UCSD-AML1 (cell line): ENCODE data around the gene PDCD1LG2.

ENCODE experiments used
- DNase-seq: peaks from one replicate; lab custom pipeline; 2025; ENCODE audit not compliant: unreplicated experiment; lab: John Stamatoyannopoulos, UW

The PDCD1LG2 gene

DNA sequence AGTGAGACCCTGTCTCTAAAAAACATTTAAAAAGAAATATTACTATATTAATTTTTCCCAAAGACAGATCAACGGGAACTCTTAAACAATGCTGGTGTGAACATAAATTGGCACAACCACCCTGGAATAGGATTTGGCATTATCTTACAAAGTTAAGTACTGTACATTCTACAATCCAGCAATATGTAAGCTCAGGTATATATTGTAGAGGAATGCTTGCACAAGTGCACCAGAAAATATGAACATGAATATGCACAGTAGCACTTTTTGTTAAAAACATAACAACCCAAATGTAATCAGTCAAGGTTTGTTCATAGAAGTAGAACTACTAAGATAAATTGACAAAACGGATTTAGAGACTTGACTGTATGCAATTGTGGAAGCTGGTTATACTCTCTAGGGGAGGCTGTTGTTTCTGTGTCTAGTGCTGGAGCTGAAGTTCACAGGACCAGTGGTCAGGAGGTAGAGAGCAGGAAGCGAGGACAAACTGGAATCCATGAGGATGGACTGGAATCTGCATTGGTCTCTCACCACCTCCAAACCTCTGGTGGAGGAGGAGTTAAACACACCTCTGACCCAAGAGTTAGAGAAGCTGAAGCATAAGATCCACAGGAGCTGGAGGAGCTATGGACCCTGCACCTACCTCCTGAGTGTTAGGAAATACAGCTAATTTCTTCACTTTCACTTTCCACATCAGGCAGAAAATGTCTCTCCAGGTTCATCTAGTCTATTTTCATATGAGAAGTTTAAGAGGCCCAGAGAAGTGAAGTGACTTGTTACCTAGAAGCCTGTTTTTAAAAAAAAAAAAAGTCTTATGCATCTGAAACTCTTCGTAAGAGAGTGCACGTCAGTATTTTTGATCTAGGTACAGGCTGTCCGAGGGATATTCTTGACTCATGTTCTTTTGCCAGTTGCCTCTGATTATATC is 98.2 kb downstream of the PDCD1LG2 start:
- DNase-seq: peak; percentile 26

- no peak for DNase-seq
Measured at GRCh38 chr9:5609226-5609596, 98.9 kb downstream of the PDCD1LG2 start.

- no peak for DNase-seq
Measured at GRCh38 chr9:5610491-5610890, 100.2 kb downstream of the PDCD1LG2 start.

DNA sequence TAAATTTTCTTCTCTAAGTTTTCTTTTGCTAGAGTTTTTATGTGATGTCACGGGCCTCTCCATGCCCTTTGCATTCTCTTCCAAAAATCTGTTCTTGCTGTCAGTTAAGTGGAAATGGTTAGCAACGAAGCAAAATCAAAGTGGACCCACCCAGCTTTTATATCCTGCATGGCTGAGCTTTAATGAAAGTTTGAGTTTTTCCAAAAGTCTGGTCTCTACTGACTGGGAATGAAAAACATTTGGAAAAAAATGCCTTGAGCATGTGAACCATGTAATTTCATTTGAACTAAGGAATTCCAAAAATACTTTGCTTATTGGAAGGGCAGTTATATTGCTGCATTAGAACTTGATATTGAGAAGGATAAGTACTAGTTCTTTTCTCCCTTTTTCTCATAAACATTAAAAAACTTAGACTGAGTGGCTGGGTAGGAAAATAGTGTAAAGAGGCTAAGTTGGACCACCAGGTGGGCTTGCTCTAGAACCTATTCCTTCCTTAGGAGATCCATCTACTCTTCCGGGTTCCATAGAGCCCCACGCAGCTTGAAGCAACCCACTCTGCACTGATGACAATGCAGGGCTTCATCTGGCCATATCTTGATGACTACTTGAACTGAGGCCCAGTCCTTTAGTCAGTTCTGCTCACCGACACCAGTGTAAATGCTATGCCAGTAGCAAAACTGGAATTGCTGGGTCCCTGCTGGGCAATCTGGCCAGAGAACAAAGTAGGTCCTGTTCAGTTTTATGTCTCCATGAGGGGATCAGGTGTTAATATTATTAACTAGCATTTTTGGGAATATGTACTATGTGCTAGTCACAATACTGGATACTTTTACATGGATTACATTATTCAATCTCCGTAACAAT is 101.2 kb downstream of the PDCD1LG2 start:
- no peak for DNase-seq

DNA sequence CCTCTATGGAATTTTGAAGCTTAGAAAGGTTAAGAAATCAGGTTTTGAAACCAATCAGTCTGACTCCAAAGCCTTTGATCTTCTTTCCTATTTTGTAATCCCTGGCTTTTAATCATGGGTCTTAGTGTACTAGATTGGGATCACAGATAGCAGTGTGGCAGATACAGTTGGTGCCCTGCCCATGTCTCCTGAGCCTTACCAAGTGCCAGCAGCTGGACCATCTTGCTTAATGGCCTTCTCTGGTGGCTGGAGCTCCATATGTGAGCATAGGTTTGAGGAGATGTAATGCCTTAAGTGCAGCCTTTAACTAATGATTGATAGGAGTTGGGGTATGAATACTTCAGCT is 101.8 kb downstream of the PDCD1LG2 start:
- no peak for DNase-seq

DNA sequence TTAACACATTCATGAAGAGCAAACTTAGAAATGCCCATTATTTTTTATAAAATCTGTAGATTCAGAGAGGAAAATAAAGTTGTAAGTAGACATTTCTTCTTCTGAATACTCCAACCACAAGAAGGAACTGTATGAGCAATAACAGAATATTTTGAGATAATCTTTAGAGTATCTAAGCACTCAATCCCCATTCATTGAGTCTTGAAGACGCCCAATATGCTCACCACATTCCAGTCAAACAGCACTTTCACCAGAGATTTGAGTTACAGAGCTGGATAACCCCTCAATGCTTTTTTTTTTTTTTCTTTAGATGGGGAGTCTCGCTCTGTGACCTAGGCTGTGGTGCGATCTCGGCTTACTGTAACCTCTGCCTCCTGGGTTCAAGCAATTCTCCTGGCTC is 103.9 kb downstream of the PDCD1LG2 start:
- no peak for DNase-seq

DNA sequence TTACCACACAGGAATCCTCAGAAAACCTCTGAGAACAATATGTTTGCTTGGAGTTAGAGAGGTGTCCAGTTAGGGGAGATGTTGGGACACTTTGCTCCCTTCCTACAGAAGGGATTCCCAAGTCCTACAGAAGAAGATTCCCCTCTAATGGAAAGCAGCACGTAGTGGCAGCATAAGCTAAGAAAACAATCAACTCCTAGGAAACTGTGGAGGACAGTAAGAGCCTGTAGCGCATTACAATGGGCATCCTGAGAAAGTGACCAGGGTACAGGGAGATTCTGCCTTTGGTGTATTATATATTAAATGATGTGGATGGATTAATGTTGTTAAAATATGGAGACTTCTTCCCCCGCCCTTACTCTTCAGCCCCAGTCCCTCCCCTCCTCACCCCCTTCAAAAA is 104.7 kb downstream of the PDCD1LG2 start:
- DNase-seq: no peak

- no peak for DNase-seq
Measured at GRCh38 chr9:5617749-5618148, 107.4 kb downstream of the PDCD1LG2 start.

DNA sequence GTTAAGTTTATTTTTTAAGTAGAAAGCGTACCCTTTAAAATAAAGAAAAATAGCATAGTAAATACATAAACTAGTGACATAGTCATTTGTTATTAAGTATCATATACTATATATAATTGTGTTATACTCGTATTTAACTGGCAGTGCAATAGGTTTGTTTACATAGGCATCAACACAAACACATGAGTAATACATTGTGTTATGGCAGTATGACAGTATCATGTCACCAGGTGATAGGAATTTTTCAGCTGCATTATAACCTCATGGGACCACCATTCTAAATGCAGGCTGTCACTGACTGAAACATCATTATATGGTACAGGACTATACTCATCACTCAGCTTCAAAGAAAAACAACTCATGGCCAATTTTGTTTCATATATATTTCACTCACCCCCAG is 110.2 kb downstream of the PDCD1LG2 start:
- DNase-seq: no peak
